Measurements from ENCODE around the gene SLC12A7. TPM values are rescaled to one million over a fixed set of nuclear protein-coding genes. Genes with fewer than 3 reads are reported as not detected.
"Not testable (repeated sequence)": the region's sequence is repeated elsewhere in the genome, so short reads cannot be mapped to it uniquely, and the experiment has no call there.

Gene SLC12A7
- total and polyA plus RNA-seq, 12 donors: 1.3 to 52.6 (median 24.4) TPM

DNA sequence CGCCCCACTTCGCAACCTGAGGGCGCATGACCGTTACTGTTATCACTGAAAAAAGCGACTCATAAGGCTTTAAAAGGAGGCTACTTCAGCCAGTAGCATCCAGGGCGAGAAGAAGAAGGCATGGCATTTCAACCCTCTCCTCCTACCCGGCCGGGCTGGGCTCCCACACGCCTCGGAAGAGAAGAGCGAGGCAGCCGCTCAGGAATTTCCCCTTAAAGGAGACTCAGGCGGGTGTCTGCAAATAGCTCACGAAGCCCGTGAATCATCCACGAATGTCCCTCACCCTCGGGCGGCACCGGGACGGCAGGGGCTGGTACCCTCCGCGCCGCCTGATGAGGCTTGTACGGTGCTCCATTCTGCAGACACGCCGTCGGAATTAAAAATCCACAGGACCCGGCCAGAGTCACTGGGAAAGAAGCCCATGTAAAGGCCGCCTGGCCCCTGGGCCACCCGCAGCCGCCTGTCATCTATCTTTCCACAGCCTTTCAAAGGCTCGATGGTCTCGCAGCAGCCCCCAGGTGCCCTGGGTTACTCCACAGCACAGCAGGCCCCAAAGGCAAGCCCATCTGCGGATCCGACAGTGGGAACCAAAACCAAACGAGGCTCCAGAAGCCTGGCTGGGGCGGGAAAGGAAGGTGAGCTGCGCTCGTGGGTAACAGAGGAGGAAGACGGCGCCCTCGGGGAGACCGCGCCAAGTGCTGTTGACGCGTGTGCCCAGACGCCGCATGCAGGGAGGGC is 11.8 kb downstream of the SLC12A7 start:
- TF ChIP-seq POLR2A (IDR thresholded peaks at IDR 0.05): no peak
- TF ChIP-seq, protein P1, sequence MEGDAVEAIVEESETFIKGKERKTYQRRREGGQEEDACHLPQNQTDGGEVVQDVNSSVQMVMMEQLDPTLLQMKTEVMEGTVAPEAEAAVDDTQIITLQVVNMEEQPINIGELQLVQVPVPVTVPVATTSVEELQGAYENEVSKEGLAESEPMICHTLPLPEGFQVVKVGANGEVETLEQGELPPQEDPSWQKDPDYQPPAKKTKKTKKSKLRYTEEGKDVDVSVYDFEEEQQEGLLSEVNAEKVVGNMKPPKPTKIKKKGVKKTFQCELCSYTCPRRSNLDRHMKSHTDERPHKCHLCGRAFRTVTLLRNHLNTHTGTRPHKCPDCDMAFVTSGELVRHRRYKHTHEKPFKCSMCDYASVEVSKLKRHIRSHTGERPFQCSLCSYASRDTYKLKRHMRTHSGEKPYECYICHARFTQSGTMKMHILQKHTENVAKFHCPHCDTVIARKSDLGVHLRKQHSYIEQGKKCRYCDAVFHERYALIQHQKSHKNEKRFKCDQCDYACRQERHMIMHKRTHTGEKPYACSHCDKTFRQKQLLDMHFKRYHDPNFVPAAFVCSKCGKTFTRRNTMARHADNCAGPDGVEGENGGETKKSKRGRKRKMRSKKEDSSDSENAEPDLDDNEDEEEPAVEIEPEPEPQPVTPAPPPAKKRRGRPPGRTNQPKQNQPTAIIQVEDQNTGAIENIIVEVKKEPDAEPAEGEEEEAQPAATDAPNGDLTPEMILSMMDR (IDR thresholded peaks at IDR 0.05): no peak
- 87 to 95% (median 90%) methylated on average over 41 to 48 of the region's 48 CpGs for WGBS, 4 donors
- intact Hi-C loops (cut with DNase I): no loop called here
- H3K36me3 ChIP-seq (replicated peaks in 1 of 2): no peaks in the 10 kb centered on the region
- DNase-seq: no peak
- no peaks in the 10 kb centered on the region for H3K9me3 ChIP-seq (replicated peaks in 1 of 3)
- no peaks in the 10 kb centered on the region for H3K27me3 ChIP-seq
- H3K4me1 ChIP-seq (replicated peaks in 1 of 2): peaks cover 18 to 32% of the 10 kb centered on the region in 2 donors
- no peak overlapping the region for H3K27ac ChIP-seq
- H3K4me3 ChIP-seq: no peak overlapping the region

DNA sequence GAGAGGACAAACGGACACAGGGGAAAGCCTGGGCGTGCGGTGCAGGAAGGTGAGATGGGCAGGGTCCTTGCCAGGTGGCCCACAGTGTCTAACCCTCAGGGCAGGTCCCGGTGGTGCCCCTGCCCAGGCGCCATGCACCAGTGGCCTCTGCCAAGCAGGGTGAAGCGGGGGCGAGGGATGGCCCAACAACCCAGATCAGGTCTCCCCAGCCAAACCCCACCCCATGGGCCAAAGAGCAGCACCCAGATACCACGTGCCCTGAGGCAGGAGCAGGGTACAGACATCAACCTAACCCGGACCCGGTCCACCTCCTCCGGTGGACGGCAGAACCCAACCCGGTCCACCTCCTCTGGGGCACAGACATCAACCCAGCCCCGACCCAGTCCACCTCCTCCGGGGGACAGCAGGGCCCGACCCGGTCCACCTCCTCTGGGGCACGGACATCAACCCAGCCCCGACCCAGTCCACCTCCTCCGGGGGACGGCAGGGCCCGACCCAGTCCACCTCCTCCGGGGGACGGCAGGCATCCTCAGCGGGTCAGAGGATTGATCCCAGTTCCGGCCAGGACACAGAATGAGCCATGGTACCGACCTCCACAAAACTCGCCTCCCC is 12.8 kb downstream of the SLC12A7 start:
- peak in 1 of 7 donors; percentile 45 for DNase-seq
- no peak overlapping the region for H3K27ac ChIP-seq
- 82 to 86% (median 82%) methylated on average over 17 to 28 of the region's 28 CpGs for WGBS, 4 donors
- intact Hi-C loops (cut with DNase I): no loop called here
- no peaks in the 10 kb centered on the region for H3K36me3 ChIP-seq (replicated peaks in 1 of 2)
- H3K4me1 ChIP-seq (replicated peaks in 1 of 2): peaks cover 13 to 27% of the 10 kb centered on the region in 2 donors
- no peak for TF ChIP-seq POLR2A (IDR thresholded peaks at IDR 0.05)
- TF ChIP-seq, protein P1 (IDR thresholded peaks at IDR 0.05): no peak
- H3K4me3 ChIP-seq: no peak overlapping the region
- no peaks in the 10 kb centered on the region for H3K9me3 ChIP-seq (replicated peaks in 1 of 3)
- H3K27me3 ChIP-seq: no peaks in the 10 kb centered on the region

DNA sequence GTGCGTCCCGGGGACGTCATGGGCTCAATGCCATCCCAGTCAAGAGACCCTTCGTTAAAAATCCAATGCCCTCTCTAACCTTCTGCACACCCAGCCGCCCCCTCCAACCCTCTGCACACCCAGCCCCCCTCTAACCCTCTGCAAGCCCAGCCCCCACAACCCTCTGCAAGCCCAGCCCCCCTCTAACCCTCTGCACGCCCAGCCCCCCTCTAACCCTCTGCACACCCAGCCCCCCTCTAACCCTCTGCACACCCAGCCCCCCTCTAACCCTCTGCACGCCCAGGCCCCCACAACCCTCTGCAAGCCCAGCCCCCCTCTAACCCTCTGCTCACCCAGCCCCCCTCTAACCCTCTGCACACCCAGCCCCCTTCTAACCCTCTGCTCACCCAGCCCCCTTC is 13.9 kb downstream of the SLC12A7 start:
- H3K9me3 ChIP-seq (replicated peaks in 1 of 3): not testable (repeated sequence)
- peaks cover 6 to 16% of the 10 kb centered on the region in 2 donors for H3K4me1 ChIP-seq (replicated peaks in 1 of 2)
- WGBS, 4 donors: 68 to 95% (median 86%) methylated on average over 5 to 7 of the region's 7 CpGs

DNA sequence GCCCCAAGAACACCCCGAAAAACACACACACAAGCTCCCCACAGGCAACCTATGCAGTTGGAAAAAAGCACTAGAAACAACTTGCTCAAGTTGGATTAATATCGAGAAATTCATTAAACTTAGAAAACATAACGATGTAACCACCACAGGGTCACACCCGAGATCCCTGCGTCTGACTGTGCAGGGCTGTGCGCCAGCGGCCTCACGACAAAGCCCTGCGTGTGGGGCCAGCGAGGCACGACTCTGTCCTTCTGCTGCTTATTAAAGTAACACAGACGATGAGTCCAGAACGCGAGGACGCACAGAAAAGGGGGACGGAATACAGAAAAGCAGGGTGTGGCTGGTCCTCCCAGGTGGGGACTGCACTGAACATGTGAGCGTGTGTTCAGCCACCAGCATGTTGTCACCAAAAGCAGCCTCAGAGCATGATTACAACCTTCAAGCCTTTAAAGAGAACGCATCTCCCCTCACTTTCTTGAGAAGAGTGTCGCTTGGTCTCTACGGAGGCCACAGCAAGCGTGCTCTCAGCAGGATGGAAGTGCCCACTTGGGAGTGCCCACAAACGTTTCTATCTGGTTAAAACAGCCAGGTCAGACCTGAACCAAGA is 14.4 kb downstream of the SLC12A7 start:
- WGBS, 4 donors: 90 to 93% (median 92%) methylated on average over 22 of the region's 22 CpGs
- Histone ChIP-seq H3K9me3 (replicated peaks in 1 of 3) (no peaks in the 10 kb centered on the region), H3K27ac (no peak overlapping the region), H3K36me3 (replicated peaks in 1 of 2) (peaks cover 0 to 10% of the 10 kb centered on the region in 2 donors), H3K4me1 (replicated peaks in 1 of 2) (peaks cover 2 to 11% of the 10 kb centered on the region in 2 donors), H3K27me3 (no peaks in the 10 kb centered on the region), H3K4me3 (no peak overlapping the region)
- no peak for TF ChIP-seq POLR2A (IDR thresholded peaks at IDR 0.05)
- TF ChIP-seq, protein P1 (IDR thresholded peaks at IDR 0.05): no peak
- intact Hi-C loops (cut with DNase I): no loop called here
- no peak for DNase-seq

More for the DNA sequence above, 13.9 kb downstream of the SLC12A7 start:
- H3K36me3 ChIP-seq (replicated peaks in 1 of 2); H3K4me3 ChIP-seq; H3K27ac ChIP-seq; intact Hi-C loops (cut with DNase I); DNase-seq; H3K27me3 ChIP-seq: not testable (repeated sequence)
